IMR-90 (cell line): ENCODE measurements around the gene CPSF2. TPM values are rescaled to one million over a fixed set of nuclear protein-coding genes. Genes with fewer than 3 reads are reported as not detected.

Experiments used
- ATAC-seq: fragments of 200-7000 bp; cut with Tn5 transposase; 2 replicates; pipeline ENCODE4 v1.9.1; 2020; ENCODE audit warnings: low read depth, mild to moderate bottlenecking, moderate library complexity
- BruUV-seq: library from RNA; stranded (reverse); fragments of 400-500 nt; replicated peaks from 2 replicates; lab custom pipeline; 2021; lab: Mats Ljungman, UMichigan
- CTCF ChIA-PET: fragments of 300-600 bp; formaldehyde crosslinking; extraction: SDS; loops from one replicate; lab custom pipeline; 2021; ENCODE audit warnings: antibody characterized with exemption; lab: Yijun Ruan, JAX
- POLR2A ChIA-PET: fragments of 300-600 bp; sonication (Branson Sonifier 250); formaldehyde crosslinking; loops from one replicate; lab custom pipeline; 2022; ENCODE audit warnings: antibody characterized with exemption; ENCODE audit not compliant: unreplicated experiment; lab: Charles Lee
- DNase-seq: peaks from one replicate; pipeline ENCODE4 v3.0.0; 2013
- H2AFZ ChIP-seq: replicated peaks from 2 replicates; pipeline ENCODE3; 2013; ENCODE audit warnings: low read length, mild to moderate bottlenecking; ENCODE audit not compliant: poor library complexity
- H2AK5ac ChIP-seq: 2 replicates; pipeline ENCODE4 v1.6.1; 2013; ENCODE audit warnings: low read depth, low read length, inconsistent platforms
- H2AK9ac ChIP-seq: replicated peaks from 2 replicates; pipeline ENCODE3; 2013; ENCODE audit warnings: mild to moderate bottlenecking, low read depth, low read length, moderate library complexity; ENCODE audit not compliant: poor library complexity
- H2BK120ac ChIP-seq: 2 replicates; pipeline ENCODE4 v1.6.1; 2013; ENCODE audit warnings: low read depth, low read length, inconsistent platforms
- H2BK15ac ChIP-seq: 3 replicates; pipeline ENCODE4 v1.6.1; 2013; ENCODE audit warnings: low read depth, low read length, inconsistent platforms
- H2BK20ac ChIP-seq: 2 replicates; pipeline ENCODE4 v1.6.1; 2013; ENCODE audit warnings: low read depth, mild to moderate bottlenecking, inconsistent platforms, low read length, moderate library complexity
- H2BK5ac ChIP-seq: 2 replicates; pipeline ENCODE4 v1.6.1; 2013; ENCODE audit warnings: mild to moderate bottlenecking, low read depth, low read length, inconsistent platforms; ENCODE audit not compliant: poor library complexity, severe bottlenecking
- H3K14ac ChIP-seq: replicated peaks from 2 replicates; pipeline ENCODE4 v1.6.1; 2013; ENCODE audit warnings: low read depth, low read length, inconsistent platforms
- H3K18ac ChIP-seq: 2 replicates; pipeline ENCODE4 v1.6.1; 2013; ENCODE audit warnings: low read depth, low read length, control low read depth
- H3K23ac ChIP-seq: 2 replicates; pipeline ENCODE4 v1.6.1; 2013; ENCODE audit warnings: low read depth, low read length, inconsistent platforms
- H3K27ac ChIP-seq: 2 replicates; pipeline ENCODE4 v1.5.1; 2013; ENCODE audit warnings: mild to moderate bottlenecking, control low read depth, low read length; ENCODE audit not compliant: insufficient read depth
- H3K27me3 ChIP-seq: 2 replicates; pipeline ENCODE4 v1.6.1; 2013; ENCODE audit warnings: low read length; ENCODE audit not compliant: control insufficient read depth, insufficient read depth
- H3K36me3 ChIP-seq: 2 replicates; pipeline ENCODE4 v1.6.1; 2013; ENCODE audit warnings: low read length, mixed read lengths; ENCODE audit not compliant: control insufficient read depth, insufficient read depth
- H3K4ac ChIP-seq: 2 replicates; pipeline ENCODE4 v1.6.1; 2013; ENCODE audit warnings: low read depth, low read length, inconsistent platforms
- H3K4me1 ChIP-seq: 2 replicates; pipeline ENCODE4 v1.6.1; 2013; ENCODE audit warnings: low read length, mixed read lengths; ENCODE audit not compliant: control insufficient read depth, insufficient read depth
- H3K4me2 ChIP-seq: 2 replicates; pipeline ENCODE4 v1.6.1; 2013; ENCODE audit warnings: low read depth, mild to moderate bottlenecking, control low read depth, low read length, moderate library complexity
- H3K4me3 ChIP-seq: 2 replicates; pipeline ENCODE4 v1.5.1; 2013; ENCODE audit warnings: low read depth, mild to moderate bottlenecking, control low read depth, low read length, moderate library complexity; ENCODE audit not compliant: insufficient read depth
- H3K56ac ChIP-seq: 2 replicates; pipeline ENCODE4 v1.6.1; 2013; ENCODE audit warnings: low read length, inconsistent platforms; ENCODE audit not compliant: insufficient read depth; ENCODE audit errors: extremely low read depth
- H3K79me1 ChIP-seq, 2 experiments: 2 replicates each; pipeline ENCODE4 v1.6.1; 2013; ENCODE audit warnings: low read length in 2 of 2, inconsistent platforms in 1 of 2, low read depth in 1 of 2
- H3K9ac ChIP-seq: 2 replicates; pipeline ENCODE4 v1.6.1; 2013; ENCODE audit warnings: low read depth, low read length, control low read depth
- H3K9me1 ChIP-seq: 2 replicates; pipeline ENCODE4 v1.6.1; 2013; ENCODE audit warnings: low read length, inconsistent platforms; ENCODE audit not compliant: insufficient read depth
- H3K9me3 ChIP-seq: 2 replicates; pipeline ENCODE4 v1.6.1; 2013; ENCODE audit warnings: low read length; ENCODE audit not compliant: control insufficient read depth, insufficient read depth
- H4K20me1 ChIP-seq: 2 replicates; pipeline ENCODE4 v1.6.1; 2013; ENCODE audit warnings: low read length, inconsistent platforms; ENCODE audit not compliant: insufficient read depth
- H4K5ac ChIP-seq: 2 replicates; pipeline ENCODE4 v1.6.1; 2013; ENCODE audit warnings: mild to moderate bottlenecking, low read depth, low read length, control low read depth
- H4K8ac ChIP-seq, 2 experiments: 2 replicates each; pipeline ENCODE4 v1.6.1; 2013; ENCODE audit warnings: low read depth in 2 of 2, low read length in 2 of 2, control low read depth in 1 of 2, inconsistent platforms in 1 of 2
- H4K91ac ChIP-seq: 2 replicates; pipeline ENCODE4 v1.6.1; 2013; ENCODE audit warnings: low read depth, low read length, inconsistent platforms; ENCODE audit not compliant: insufficient read depth
- CHD1 ChIP-seq: IDR thresholded peaks from 2 replicates; pipeline ENCODE4 v1.6.1; 2012; ENCODE audit warnings: low read depth, low read length, improper control_type of control experiment
- FOS ChIP-seq: fragments of 150-350 bp; IDR thresholded peaks from 2 replicates; pipeline ENCODE4 v1.6.1; 2016; ENCODE audit warnings: low read depth, low read length
- MAFK ChIP-seq: IDR thresholded peaks from 2 replicates; pipeline ENCODE4 v1.6.1; 2012; ENCODE audit warnings: low read depth, low read length, improper control_type of control experiment
- MAZ ChIP-seq: IDR thresholded peaks from 2 replicates; pipeline ENCODE4 v1.6.1; 2012; ENCODE audit warnings: low read depth, mild to moderate bottlenecking, low read length, improper control_type of control experiment, moderate library complexity, borderline replicate concordance
- MXI1 ChIP-seq: IDR thresholded peaks from 2 replicates; pipeline ENCODE4 v1.6.1; 2012; ENCODE audit warnings: low read depth, mild to moderate bottlenecking, low read length, moderate library complexity, borderline replicate concordance
- POLR2A ChIP-seq: IDR thresholded peaks from 2 replicates; pipeline ENCODE4 v1.6.1; 2012; ENCODE audit warnings: mild to moderate bottlenecking, low read depth, low read length
- RCOR1 ChIP-seq: IDR thresholded peaks from 2 replicates; pipeline ENCODE4 v1.6.1; 2012; ENCODE audit warnings: mild to moderate bottlenecking, low read length, improper control_type of control experiment; ENCODE audit not compliant: insufficient replicate concordance
- RFX5 ChIP-seq: IDR thresholded peaks from 2 replicates; pipeline ENCODE4 v1.8.0; 2012; ENCODE audit warnings: low read depth, mild to moderate bottlenecking, low read length, moderate library complexity
- WGBS, 2 experiments: methylation state at CpG; one replicate each; pipeline versions ENCODE4 v1.1.5 to v1.1.7; 2013; ENCODE audit warnings: missing lambda C conversion rate in 2 of 2; ENCODE audit not compliant: insufficient read length in 1 of 2; ENCODE audit errors: extremely low coverage in 2 of 2; 5-methylcytosine and 5-hydroxymethylcytosine counted together
- dilution Hi-C: fragments of 300-500 bp; cut with HindIII; formaldehyde crosslinking; loops from one replicate; pipeline ENCODE4 v1.14.3; 2018; ENCODE audit warnings: low sequenced_read_pairs; ENCODE audit not compliant: unreplicated experiment
- in situ Hi-C: fragments of 300-500 bp; cut with MboI; formaldehyde crosslinking; loops from 3 replicates; pipeline ENCODE4 v1.14.3; 2019; ENCODE audit warnings: low sequenced_read_pairs, inconsistent platforms, mixed read lengths
- intact Hi-C: fragments of 100-400 bp; cut with micrococcal nuclease; formaldehyde crosslinking; loops from 2 replicates; pipeline ENCODE4 v1.10.0; 2022
- polyA plus RNA-seq, 3 experiments: library from polyadenylated mRNA; depleted of rRNA; stranded (reverse); fragments of >200 nt; gene quantifications; 2 replicates each; pipeline ENCODE4 v1.2.3, GENCODE V29; 2012; ENCODE audit warnings: low replicate concordance in 1 of 3
- total RNA-seq: library from RNA; depleted of rRNA; stranded (reverse); fragments of >200 nt; gene quantifications from 2 replicates; pipeline ENCODE4 v1.2.3, GENCODE V29; 2012

The CPSF2 gene
- total and polyA plus RNA-seq, 2 of the 4 experiments (the other 2 are of a cell fraction) = 18.5 to 30.6 TPM

DNA sequence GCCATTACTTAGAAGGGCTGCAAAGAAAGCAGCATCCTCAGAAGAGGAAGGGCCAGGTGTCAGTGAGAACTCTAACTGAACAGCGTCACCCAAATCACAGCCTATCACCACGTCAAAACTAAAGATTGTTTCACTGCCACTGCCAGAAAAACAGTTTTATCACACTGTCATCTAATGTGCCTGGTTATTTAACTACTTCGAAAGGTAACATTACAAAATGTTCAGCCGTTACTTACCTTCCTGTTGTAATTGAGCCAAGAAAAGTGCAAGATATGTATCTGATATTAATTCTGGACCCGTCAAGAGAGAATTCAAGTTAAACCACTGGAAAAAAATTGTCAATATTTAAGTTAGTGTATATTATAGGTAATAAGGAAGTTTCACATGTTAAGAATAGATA, 33.3 kb upstream of the CPSF2 start:
- no peak overlapping the region for H3K4ac ChIP-seq
- BruUV-seq = no TSS peak

More for the DNA sequence above, 33.3 kb upstream of the CPSF2 start:
- no peak overlapping the region for H3K4me2 ChIP-seq
- H4K5ac ChIP-seq = no peak overlapping the region
- H4K8ac ChIP-seq = no peak overlapping the region
- no peaks in the 10 kb centered on the region for H3K4me1 ChIP-seq
- TF ChIP-seq FOS (no peak), MAFK (no peak), MXI1 (no peak), POLR2A (no peak), CHD1 (no peak), MAZ (no peak), RFX5 (no peak), RCOR1 (no peak)
- H2AK5ac ChIP-seq = no peak overlapping the region
- dilution Hi-C loops = no loop called here
- H2BK5ac ChIP-seq = no peak overlapping the region
- H3K9ac ChIP-seq = no peak overlapping the region
- 100% methylated on average over 2 of the region's 5 CpGs; no CpG with 5 or more reads in 1 of the 2 experiments for WGBS, 2 experiments
- H2AK9ac ChIP-seq = no peak overlapping the region
- ChIA-PET POLR2A (no interaction called here), CTCF (interaction anchor here (0.6 to 1.4 kb wide), 2 partner anchors 18 to 423 kb away, joined by 5 to 6 read pairs; partner anchors contain the start of gene ATXN3)
- no peaks in the 10 kb centered on the region for H3K27me3 ChIP-seq
- in situ Hi-C loops = no loop called here
- H3K9me1 ChIP-seq = no peaks in the 10 kb centered on the region
- H2BK15ac ChIP-seq = no peak overlapping the region
- H3K27ac ChIP-seq = no peak overlapping the region
- no peaks in the 10 kb centered on the region for H4K20me1 ChIP-seq
- H3K14ac ChIP-seq = no peak overlapping the region
- H3K18ac ChIP-seq = no peak overlapping the region
- intact Hi-C loops = no loop called here
- H3K56ac ChIP-seq = no peak overlapping the region
- peaks cover 20% of the 10 kb centered on the region for H3K36me3 ChIP-seq
- DNase-seq = no peak
- no peak overlapping the region for H3K23ac ChIP-seq
- no peak overlapping the region for H2BK20ac ChIP-seq
- H2BK120ac ChIP-seq = no peak overlapping the region
- H2AFZ ChIP-seq = no peak overlapping the region
- H3K9me3 ChIP-seq = no peaks in the 10 kb centered on the region
- no peak for ATAC-seq
- no peak overlapping the region for H4K91ac ChIP-seq
- H3K79me1 ChIP-seq = no peaks in the 10 kb centered on the region
- H3K4me3 ChIP-seq = no peak overlapping the region
